ENCODE measurements around the gene BMP6. TPM values are rescaled to one million over a fixed set of nuclear protein-coding genes. Genes with fewer than 3 reads are reported as not detected.

The BMP6 gene
- total and polyA plus RNA-seq, 2 of the 8 experiments (the other 6 are each of a cell fraction or from before 2014, with no cell fraction given): 2.0 to 2.1 TPM

GRCh38 chr6:7725849-7726415 lies at the start of gene BMP6 (continued):
- TF ChIP-seq CHD7 (IDR thresholded peaks at IDR 0.05; ENCODE audit: insufficient replicate concordance, low read length) (no peak), MAFK (IDR thresholded peaks at IDR 0.05; ENCODE audit: low read depth, low read length) (no peak), POU5F1 (IDR thresholded peaks at IDR 0.05; ENCODE audit: low read depth, low read length) (no peak), MAX (IDR thresholded peaks at IDR 0.05) (peak; percentile 87), HDAC2 (IDR thresholded peaks at IDR 0.05; ENCODE audit: borderline replicate concordance in 1 of 2, low read depth in 2 of 2, low read length in 2 of 2) (no peak), EGR1 (IDR thresholded peaks at IDR 0.05; ENCODE audit: borderline replicate concordance, low read depth, low read length) (no peak), TEAD4 (IDR thresholded peaks at IDR 0.05; ENCODE audit: low read depth, low read length) (no peak), NANOG (IDR thresholded peaks at IDR 0.05; ENCODE audit: insufficient read depth, low read depth, low read length, poor library complexity, severe bottlenecking) (no peak), KDM5A (IDR thresholded peaks at IDR 0.05; ENCODE audit: low read length) (no peak), PHF8 (conservative IDR thresholded peaks at IDR 0.05; ENCODE audit: low read depth, low read length) (peak; percentile 58; the same call in 1 of the 2 replicates), HDAC6 (IDR thresholded peaks at IDR 0.05; ENCODE audit: low read depth, low read length) (no peak)

Measured in H1 (cell line).